Left ventricle myocardium inferior (tissue), 1 donor: ENCODE data around the gene KIF26A. TPM values are rescaled to one million over a fixed set of nuclear protein-coding genes. Genes with fewer than 3 reads are reported as not detected.

Source experiments
- DNase-seq: peaks from one replicate; pipeline ENCODE4 v3.0.0-alpha.2; 2020
- H3K27ac ChIP-seq: fragments of 200-600 bp; replicated peaks from 2 replicates; pipeline ENCODE4 v1.8.0; 2021
- H3K27me3 ChIP-seq: fragments of 200-600 bp; 2 replicates; pipeline ENCODE4 v1.8.0; 2021; ENCODE audit warnings: low read depth
- H3K36me3 ChIP-seq: fragments of 200-600 bp; 2 replicates; pipeline ENCODE4 v1.8.0; 2021
- H3K4me1 ChIP-seq: fragments of 200-600 bp; 2 replicates; pipeline ENCODE4 v1.8.0; 2021
- H3K4me3 ChIP-seq: fragments of 200-600 bp; 2 replicates; pipeline ENCODE4 v1.8.0; 2021; ENCODE audit warnings: mild to moderate bottlenecking, moderate library complexity
- H3K9me3 ChIP-seq: fragments of 200-600 bp; replicated peaks from 2 replicates; pipeline ENCODE4 v1.8.0; 2021
- intact Hi-C: fragments of 100-400 bp; cut with micrococcal nuclease; formaldehyde crosslinking; loops from one replicate; pipeline ENCODE4 v1.11.0; 2022
- total RNA-seq: library from RNA; stranded (reverse); fragmentation: NEBNext Ultra II Directional; extraction: Animal tissue kit (Norgen Biotek cat#: 25700); gene quantifications from one replicate; pipeline ENCODE4 v1.2.1, GENCODE V29; 2021
- TF ChIP-seq, protein P1 (sequence below): fragments of 200-600 bp; IDR thresholded peaks from 2 replicates; pipeline ENCODE4 v1.8.0; 2021; ENCODE audit warnings: antibody characterized with exemption, mild to moderate bottlenecking, borderline replicate concordance
- donor health status: DM: no; HTN: yes; CAD: no; lungs with severe emphysema.

The KIF26A gene
- total RNA-seq, 1 donor from 2014 or later: 6.5 TPM

DNA sequence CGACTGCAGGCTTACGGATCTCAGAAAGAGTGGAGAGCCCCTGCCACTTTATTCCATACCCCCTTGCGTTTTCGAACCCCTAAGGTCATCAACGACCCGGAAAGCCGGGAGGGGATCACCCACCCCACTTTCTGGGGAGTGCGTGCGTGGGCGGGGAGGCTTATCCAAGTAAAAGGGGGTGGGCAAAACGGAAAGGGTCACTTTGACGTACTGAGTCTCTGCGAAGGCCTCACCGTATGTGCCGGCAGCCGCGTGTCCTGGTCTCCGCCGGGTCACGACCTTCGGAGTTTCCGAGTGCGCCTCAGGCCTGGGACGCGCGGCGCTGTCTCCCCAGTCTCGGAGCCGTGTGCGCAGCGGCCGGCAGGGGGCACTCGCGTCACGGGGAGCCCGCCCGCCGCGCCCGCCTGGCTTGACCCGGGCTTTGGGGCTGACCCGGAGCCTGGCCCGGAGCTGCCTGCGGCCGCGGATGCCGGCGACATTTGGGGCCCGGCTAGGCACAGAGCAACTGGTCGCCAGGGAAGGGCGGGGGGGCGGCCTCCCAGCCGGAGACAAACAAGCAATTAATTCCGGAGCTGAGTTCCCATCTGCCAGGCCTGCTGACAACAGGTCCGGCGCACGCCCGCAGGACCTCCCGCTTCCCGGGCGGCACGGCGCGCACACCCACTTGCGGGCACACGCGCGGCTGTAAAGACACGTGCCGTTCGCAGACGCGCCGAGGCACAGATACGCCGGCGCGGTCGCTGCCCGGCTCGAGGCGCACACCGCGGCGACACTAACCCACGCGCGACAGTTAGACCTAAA, 890 bp upstream of the KIF26A start:
- peak; percentile 68 for DNase-seq
- Histone ChIP-seq H3K27me3 (peaks cover 71% of the 10 kb centered on the region), H3K4me1 (peaks cover 59% of the 10 kb centered on the region), H3K9me3 (no peaks in the 10 kb centered on the region), H3K36me3 (no peaks in the 10 kb centered on the region), H3K27ac (peak overlapping the region; percentile 89), H3K4me3 (peak overlapping the region; percentile 77)
- intact Hi-C loops: no loop called here
- TF ChIP-seq, protein P1, sequence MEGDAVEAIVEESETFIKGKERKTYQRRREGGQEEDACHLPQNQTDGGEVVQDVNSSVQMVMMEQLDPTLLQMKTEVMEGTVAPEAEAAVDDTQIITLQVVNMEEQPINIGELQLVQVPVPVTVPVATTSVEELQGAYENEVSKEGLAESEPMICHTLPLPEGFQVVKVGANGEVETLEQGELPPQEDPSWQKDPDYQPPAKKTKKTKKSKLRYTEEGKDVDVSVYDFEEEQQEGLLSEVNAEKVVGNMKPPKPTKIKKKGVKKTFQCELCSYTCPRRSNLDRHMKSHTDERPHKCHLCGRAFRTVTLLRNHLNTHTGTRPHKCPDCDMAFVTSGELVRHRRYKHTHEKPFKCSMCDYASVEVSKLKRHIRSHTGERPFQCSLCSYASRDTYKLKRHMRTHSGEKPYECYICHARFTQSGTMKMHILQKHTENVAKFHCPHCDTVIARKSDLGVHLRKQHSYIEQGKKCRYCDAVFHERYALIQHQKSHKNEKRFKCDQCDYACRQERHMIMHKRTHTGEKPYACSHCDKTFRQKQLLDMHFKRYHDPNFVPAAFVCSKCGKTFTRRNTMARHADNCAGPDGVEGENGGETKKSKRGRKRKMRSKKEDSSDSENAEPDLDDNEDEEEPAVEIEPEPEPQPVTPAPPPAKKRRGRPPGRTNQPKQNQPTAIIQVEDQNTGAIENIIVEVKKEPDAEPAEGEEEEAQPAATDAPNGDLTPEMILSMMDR: peak; percentile 92

DNA sequence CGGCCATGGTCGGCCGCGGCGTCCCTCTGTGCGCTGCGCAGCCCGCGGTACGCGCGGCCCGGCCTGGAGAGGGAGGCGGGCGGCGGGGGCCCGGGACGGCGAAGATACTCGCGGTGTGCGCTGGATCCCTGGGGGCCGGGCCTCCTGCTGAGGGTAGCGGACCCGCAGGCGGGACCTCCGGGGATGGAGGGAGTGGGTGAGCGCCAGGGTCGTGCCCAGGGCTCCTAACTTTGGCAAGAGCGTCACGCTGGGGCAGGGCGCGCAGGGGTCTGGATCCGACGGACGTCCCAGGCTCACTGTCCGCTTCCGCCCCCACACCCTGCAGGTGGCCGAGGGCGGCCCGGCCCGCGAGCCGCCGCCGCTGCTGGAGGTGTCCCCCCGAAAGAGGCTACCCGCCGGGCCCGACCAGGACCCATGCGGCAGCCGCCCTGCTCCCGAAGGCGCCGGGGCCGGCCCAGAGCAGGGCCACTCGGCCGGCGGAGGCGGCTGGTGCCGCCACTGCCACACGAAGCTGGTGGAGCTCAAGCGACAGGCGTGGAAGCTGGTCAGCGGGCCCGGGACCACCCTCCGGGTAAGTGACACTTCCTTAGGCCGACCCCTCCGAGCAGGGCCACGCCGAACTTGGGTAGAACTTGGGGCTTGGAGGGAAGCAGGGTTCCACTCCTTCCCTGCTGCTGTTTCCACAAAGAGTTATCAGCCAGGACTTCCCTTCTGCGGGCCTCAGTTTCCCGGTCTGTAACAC, 502 bp downstream of the KIF26A start:
- peak overlapping the region; percentile 89 for H3K27ac ChIP-seq
- H3K36me3 ChIP-seq: no peaks in the 10 kb centered on the region
- peak; percentile 24 for DNase-seq
- intact Hi-C loops: no loop called here
- no peaks in the 10 kb centered on the region for H3K9me3 ChIP-seq
- H3K27me3 ChIP-seq: peaks cover 60% of the 10 kb centered on the region
- H3K4me1 ChIP-seq: peaks cover 65% of the 10 kb centered on the region
- peak overlapping the region; percentile 77 for H3K4me3 ChIP-seq
- TF ChIP-seq, protein P1: no peak

DNA sequence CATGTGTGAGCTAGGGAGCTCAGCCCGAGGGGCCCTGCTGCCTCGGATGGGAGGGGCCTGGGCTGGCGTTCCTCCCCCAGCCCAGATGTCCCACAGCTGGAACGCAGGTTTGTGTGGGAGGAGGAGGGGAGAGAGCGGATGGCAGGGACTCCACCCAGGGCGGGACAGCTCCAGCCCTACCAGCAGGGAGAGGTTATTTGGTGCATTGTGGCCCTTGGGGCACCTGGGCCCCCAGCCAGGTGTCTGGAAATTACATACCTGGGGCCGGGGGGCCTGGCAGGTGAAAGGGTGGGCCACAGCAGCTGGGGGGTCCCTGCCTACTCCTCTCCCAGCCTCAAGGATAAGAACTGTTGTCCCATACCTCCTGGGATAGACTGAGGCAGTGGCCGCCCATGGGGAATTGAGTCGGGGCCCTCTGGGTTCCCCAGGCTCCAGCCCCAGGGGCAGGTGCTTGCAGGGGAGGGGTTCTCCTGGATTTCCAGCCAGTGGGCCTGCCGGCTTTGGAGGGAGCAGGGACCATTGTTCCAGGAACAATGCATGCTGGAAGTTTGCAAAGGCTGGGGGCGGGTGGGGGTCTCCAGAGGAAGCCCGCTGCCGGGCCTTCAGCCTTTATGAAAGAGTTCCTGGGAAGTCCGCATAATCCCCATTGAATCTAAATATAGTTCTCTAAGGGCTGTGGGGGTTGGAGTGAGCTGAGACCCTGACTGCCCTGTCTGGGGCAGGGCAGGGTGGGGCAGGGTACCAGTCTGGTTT, 1.2 kb downstream of the KIF26A start:
- Histone ChIP-seq H3K9me3 (no peaks in the 10 kb centered on the region), H3K27me3 (peaks cover 52% of the 10 kb centered on the region), H3K4me3 (peak overlapping the region; percentile 77), H3K27ac (peak overlapping the region; percentile 89), H3K4me1 (peaks cover 69% of the 10 kb centered on the region), H3K36me3 (no peaks in the 10 kb centered on the region)
- intact Hi-C loops: no loop called here
- TF ChIP-seq, protein P1: no peak
- DNase-seq: peak; percentile 15

DNA sequence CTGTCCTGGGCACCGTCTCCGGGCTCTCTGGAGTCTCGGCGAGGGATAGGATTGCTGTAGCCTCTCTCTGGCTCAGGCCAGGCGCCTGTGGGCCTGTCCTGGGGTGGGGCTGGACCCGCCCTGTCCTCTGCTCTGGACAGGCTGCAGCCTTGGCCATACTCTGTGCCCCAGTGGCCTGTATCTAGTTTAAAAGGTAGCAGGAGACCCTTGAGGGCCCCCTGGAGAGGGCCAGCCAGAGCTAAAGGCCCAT, 1.8 kb downstream of the KIF26A start:
- intact Hi-C loops: no loop called here
- TF ChIP-seq, protein P1: no peak
- Histone ChIP-seq H3K27ac (peak overlapping the region; percentile 89), H3K4me1 (peaks cover 66% of the 10 kb centered on the region), H3K27me3 (peaks cover 47% of the 10 kb centered on the region), H3K36me3 (no peaks in the 10 kb centered on the region), H3K4me3 (peak overlapping the region; percentile 77), H3K9me3 (no peaks in the 10 kb centered on the region)
- DNase-seq: peak; percentile 15

DNA sequence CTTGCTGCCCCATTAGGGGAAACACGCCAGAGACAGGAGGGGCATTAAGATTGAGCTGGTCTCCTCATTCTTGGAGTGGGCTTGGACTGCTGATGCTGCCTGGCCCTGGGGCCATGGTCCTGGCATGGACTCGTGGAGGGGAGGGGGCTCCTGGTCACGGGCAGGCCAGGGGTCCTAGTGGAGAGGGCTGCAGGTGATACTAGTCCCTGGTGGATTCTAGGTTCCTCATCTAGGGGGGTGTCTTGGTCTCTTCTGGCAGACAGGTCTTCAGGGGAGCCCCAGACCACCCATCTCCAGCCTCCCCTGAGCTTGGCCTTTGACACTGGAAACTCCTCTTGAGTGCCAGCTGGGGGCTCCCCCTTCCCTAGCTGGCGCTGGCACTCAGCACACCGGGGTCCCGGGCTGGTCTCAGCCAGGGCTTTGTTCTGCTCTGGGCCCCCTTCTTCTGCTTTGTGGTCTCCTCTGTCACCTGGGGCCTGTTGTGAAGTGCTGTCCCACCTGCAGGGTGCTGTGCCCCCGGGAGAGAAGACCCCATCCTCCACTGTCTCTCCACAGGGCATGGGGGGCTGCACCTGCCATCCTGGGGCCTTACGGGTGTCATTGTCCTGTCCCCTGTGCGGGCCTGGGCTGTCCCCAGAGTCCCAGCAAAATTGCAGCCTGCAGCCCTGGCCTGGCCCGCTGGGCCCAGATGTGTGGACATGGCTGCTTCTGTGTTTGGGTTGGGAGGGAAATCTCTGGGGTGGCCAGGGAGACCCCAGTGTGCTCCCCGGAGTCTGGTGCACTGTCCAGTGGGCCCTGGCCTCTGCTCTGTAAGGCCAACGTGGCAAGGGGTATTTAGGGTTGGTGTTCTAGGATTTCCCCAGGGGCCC, 2.3 kb downstream of the KIF26A start:
- peak overlapping the region; percentile 77 for H3K4me3 ChIP-seq
- intact Hi-C loops: no loop called here
- peak overlapping the region; percentile 89 for H3K27ac ChIP-seq
- H3K4me1 ChIP-seq: peaks cover 60% of the 10 kb centered on the region
- no peaks in the 10 kb centered on the region for H3K9me3 ChIP-seq
- DNase-seq: no peak
- no peaks in the 10 kb centered on the region for H3K36me3 ChIP-seq
- TF ChIP-seq, protein P1: no peak
- H3K27me3 ChIP-seq: peaks cover 42% of the 10 kb centered on the region
